A673 (cell line): ENCODE data around the gene RPS2.

Experiments used
- EZH2 ChIP-seq: fragments of 200-600 bp; sonication (generic); IDR thresholded peaks from 2 replicates; pipeline ENCODE4 v1.6.1; 2017; ENCODE audit warnings: borderline replicate concordance, low read depth, mild to moderate bottlenecking, mixed read lengths, antibody characterized with exemption, low read length; ENCODE audit not compliant: poor library complexity, severe bottlenecking
- TF ChIP-seq, protein P1 (sequence below): fragments of 300-800, 200-600 bp; sonication (generic); conservative IDR thresholded peaks from 2 replicates; pipeline ENCODE4 v1.5.1; 2017; ENCODE audit warnings: low read depth, mild to moderate bottlenecking, antibody characterized with exemption, low read length, moderate library complexity, mixed read lengths

DNA sequence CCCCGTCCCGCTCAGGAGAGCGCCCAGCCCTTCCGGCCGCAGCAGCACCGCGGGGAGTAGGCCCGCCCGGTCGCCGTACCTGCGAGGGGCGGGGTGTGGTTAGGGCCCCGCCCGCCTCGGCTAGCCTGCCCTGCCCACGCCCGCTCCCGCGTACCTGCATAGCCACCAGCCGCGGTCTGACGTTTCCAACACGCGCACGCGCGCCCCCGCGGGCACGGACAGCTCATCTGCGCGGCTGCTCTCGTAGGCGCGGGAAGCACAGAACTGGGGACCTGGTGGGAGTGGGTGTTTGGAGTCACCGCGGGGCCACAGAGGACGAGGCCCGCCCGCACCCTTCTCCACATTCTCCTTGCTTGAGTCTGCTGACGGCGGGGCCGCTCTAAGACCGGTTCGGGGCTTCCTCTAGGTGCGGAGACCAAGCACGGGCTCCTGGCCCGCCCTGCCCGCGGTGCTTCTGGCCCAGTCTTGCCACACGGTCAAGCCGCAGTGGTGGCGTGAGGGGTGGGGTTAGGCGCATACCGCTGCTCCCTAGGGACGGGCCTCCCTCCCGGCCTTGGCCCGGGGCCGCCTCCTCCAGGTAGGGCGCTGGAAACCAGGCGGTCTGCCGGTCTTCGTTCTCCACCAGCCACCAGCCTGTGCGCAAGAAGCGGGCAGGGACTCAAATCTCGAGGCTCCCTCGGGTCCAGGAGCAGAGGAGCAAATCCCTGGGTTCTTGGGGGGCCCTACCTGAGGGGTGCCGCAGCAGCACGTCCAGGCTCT, 14.8 kb upstream of the RPS2 start:
- TF ChIP-seq, protein P1, sequence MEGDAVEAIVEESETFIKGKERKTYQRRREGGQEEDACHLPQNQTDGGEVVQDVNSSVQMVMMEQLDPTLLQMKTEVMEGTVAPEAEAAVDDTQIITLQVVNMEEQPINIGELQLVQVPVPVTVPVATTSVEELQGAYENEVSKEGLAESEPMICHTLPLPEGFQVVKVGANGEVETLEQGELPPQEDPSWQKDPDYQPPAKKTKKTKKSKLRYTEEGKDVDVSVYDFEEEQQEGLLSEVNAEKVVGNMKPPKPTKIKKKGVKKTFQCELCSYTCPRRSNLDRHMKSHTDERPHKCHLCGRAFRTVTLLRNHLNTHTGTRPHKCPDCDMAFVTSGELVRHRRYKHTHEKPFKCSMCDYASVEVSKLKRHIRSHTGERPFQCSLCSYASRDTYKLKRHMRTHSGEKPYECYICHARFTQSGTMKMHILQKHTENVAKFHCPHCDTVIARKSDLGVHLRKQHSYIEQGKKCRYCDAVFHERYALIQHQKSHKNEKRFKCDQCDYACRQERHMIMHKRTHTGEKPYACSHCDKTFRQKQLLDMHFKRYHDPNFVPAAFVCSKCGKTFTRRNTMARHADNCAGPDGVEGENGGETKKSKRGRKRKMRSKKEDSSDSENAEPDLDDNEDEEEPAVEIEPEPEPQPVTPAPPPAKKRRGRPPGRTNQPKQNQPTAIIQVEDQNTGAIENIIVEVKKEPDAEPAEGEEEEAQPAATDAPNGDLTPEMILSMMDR = no peak
- TF ChIP-seq EZH2 = no peak
